HCT116 (cell line): Measurements from ENCODE around the gene DBF4. TPM values are rescaled to one million over a fixed set of nuclear protein-coding genes. Genes with fewer than 3 reads are reported as not detected.

Experiments
- ATAC-seq: fragments of 200-7000 bp; cut with Tn5 transposase; 2 replicates; pipeline ENCODE4 v1.9.1; 2020; ENCODE audit warnings: mild to moderate bottlenecking, moderate library complexity
- Bru-seq: library from RNA; stranded (reverse); fragments of 400-500 nt; gene quantifications from one replicate; lab custom pipeline; 2021; lab: Mats Ljungman, UMichigan
- BruChase-seq, 2 experiments: library from RNA; stranded (reverse); fragments of 400-500 nt; gene quantifications; one replicate each; lab custom pipeline; 2021; lab: Mats Ljungman, UMichigan
- BruUV-seq: library from RNA; stranded (reverse); fragments of 400-500 nt; replicated peaks from 2 replicates; lab custom pipeline; 2021; lab: Mats Ljungman, UMichigan
- CTCF ChIA-PET: fragments of 300-600 bp; sonication (Branson Sonifier 250); formaldehyde crosslinking; loops from one replicate; lab custom pipeline; 2021; ENCODE audit warnings: antibody characterized with exemption; lab: Charles Lee
- POLR2A ChIA-PET: fragments of 300-600, 350-600 bp; sonication (Branson Sonifier 250); formaldehyde crosslinking; loops from one replicate; lab custom pipeline; 2021; ENCODE audit warnings: antibody characterized with exemption; lab: Charles Lee
- RAD21 ChIA-PET, 2 experiments: fragments of 300-600 bp; sonication (Branson Sonifier 250); formaldehyde crosslinking; loops; one replicate each; lab custom pipeline; 2023; ENCODE audit warnings: low total read pairs in 2 of 2; ENCODE audit not compliant: uncharacterized antibody in 2 of 2, unreplicated experiment in 2 of 2, low non-redundant PET in 1 of 2; lab: Charles Lee
- DNase-seq: peaks from one replicate; pipeline ENCODE4 v3.0.0-alpha.2; 2010; ENCODE audit warnings: low read depth, low spot score
- H2AFZ ChIP-seq: fragments of 200-600 bp; shearing (Covaris generic), sonication (generic); 2 replicates; pipeline ENCODE4 v1.6.1; 2017; ENCODE audit warnings: low read depth, mixed run types, mixed read lengths, antibody characterized with exemption, low read length; ENCODE audit not compliant: poor library complexity, severe bottlenecking
- H3K27ac ChIP-seq: 2 replicates; pipeline ENCODE4 v1.5.1; 2012; ENCODE audit warnings: low read depth, low read length
- H3K27me3 ChIP-seq: fragments of 200-600 bp; sonication (generic); 2 replicates; pipeline ENCODE4 v1.6.1; 2016; ENCODE audit warnings: mixed run types, low read length, mixed read lengths; ENCODE audit not compliant: insufficient read depth
- H3K36me3 ChIP-seq, 2 experiments: fragments of 200-500 bp in 1 of 2; fragments of 200-600 bp in 1 of 2; sonication (Bioruptor generic) in 1 of 2; sonication (generic) in 1 of 2; 2 replicates each; pipeline versions ENCODE4 v1.5.1 to v1.6.1; 2014 to 2016; ENCODE audit warnings: low read length in 2 of 2, inconsistent platforms in 1 of 2, mixed read lengths in 1 of 2, mixed run types in 1 of 2; ENCODE audit not compliant: insufficient read depth in 2 of 2, control insufficient read depth in 1 of 2
- H3K4me1 ChIP-seq, 2 experiments: fragments of 200-600 bp in 1 of 2; sonication (generic) in 1 of 2; 2 replicates each; pipeline versions ENCODE4 v1.5.1 to v1.6.1; 2012 to 2017; ENCODE audit warnings: low read length in 2 of 2, inconsistent platforms in 1 of 2, mild to moderate bottlenecking in 1 of 2, mixed read lengths in 1 of 2, mixed run types in 1 of 2, moderate library complexity in 1 of 2; ENCODE audit not compliant: insufficient read depth in 2 of 2, control insufficient read depth in 1 of 2
- H3K4me2 ChIP-seq: fragments of 200-600 bp; sonication (generic); 2 replicates; pipeline ENCODE4 v1.6.1; 2017; ENCODE audit warnings: mixed run types, low read length, mixed read lengths
- H3K4me3 ChIP-seq, 2 experiments: fragments of 200-600 bp in 1 of 2; sonication (generic) in 1 of 2; replicated peaks in 1 of 2; 2 replicates each; pipeline ENCODE4 v1.5.1; 2011 to 2016; ENCODE audit warnings: low read length in 2 of 2, control low read depth in 1 of 2, low read depth in 1 of 2, mild to moderate bottlenecking in 1 of 2, mixed read lengths in 1 of 2, mixed run types in 1 of 2
- H3K79me2 ChIP-seq: fragments of 200-600 bp; sonication (generic); 2 replicates; pipeline ENCODE4 v1.6.1; 2017; ENCODE audit warnings: mild to moderate bottlenecking, mixed run types, low read length, moderate library complexity, mixed read lengths; ENCODE audit not compliant: insufficient read depth
- H3K9ac ChIP-seq: fragments of 200-600 bp; sonication (generic); 2 replicates; pipeline ENCODE4 v1.6.1; 2016; ENCODE audit warnings: low read length, mixed read lengths
- H3K9me2 ChIP-seq: fragments of 200-600 bp; sonication (generic), shearing (Covaris generic); 2 replicates; pipeline ENCODE4 v1.6.1; 2017; ENCODE audit warnings: mixed run types, mild to moderate bottlenecking, moderate library complexity; ENCODE audit not compliant: insufficient read depth
- H3K9me3 ChIP-seq, 2 experiments: fragments of 200-500 bp in 1 of 2; fragments of 200-600 bp in 1 of 2; sonication (Bioruptor generic) in 1 of 2; sonication (generic) in 1 of 2; 2 replicates each; pipeline ENCODE4 v1.6.1; 2014 to 2017; ENCODE audit warnings: low read length in 2 of 2, mixed read lengths in 2 of 2, inconsistent platforms in 1 of 2, low read depth in 1 of 2, mild to moderate bottlenecking in 1 of 2, mixed run types in 1 of 2, moderate library complexity in 1 of 2; ENCODE audit not compliant: control insufficient read depth in 1 of 2, insufficient read depth in 1 of 2
- H4K20me1 ChIP-seq: fragments of 200-600 bp; sonication (generic), shearing (Covaris generic); 2 replicates; pipeline ENCODE4 v1.6.1; 2017; ENCODE audit warnings: mixed run types, mild to moderate bottlenecking, moderate library complexity; ENCODE audit not compliant: insufficient read depth
- CBX3 ChIP-seq: IDR thresholded peaks from 2 replicates; pipeline ENCODE4 v1.6.1; 2012; ENCODE audit warnings: low read depth
- CEBPB ChIP-seq: IDR thresholded peaks from 2 replicates; pipeline ENCODE4 v1.6.1; 2012; ENCODE audit warnings: low read depth
- ELF1 ChIP-seq: IDR thresholded peaks from 2 replicates; pipeline ENCODE4 v1.6.1; 2012; ENCODE audit warnings: low read depth, borderline replicate concordance
- EZH2phosphoT487 ChIP-seq: fragments of 200-600 bp; IDR thresholded peaks from 2 replicates; pipeline ENCODE4 v1.6.1; 2018; ENCODE audit warnings: antibody characterized with exemption, borderline replicate concordance
- FOSL1 ChIP-seq: IDR thresholded peaks from 2 replicates; pipeline ENCODE4 v1.6.1; 2012; ENCODE audit warnings: low read depth
- JUND ChIP-seq: IDR thresholded peaks from 2 replicates; pipeline ENCODE4 v1.6.1; 2012
- POLR2A ChIP-seq: IDR thresholded peaks from 2 replicates; pipeline ENCODE4 v1.7.0; 2011; ENCODE audit warnings: borderline replicate concordance; ENCODE audit not compliant: insufficient read depth, insufficient read length; ENCODE audit errors: extremely low read depth
- RAD21 ChIP-seq: IDR thresholded peaks from 2 replicates; pipeline ENCODE4 v1.6.1; 2012; ENCODE audit warnings: low read depth, mild to moderate bottlenecking
- SIN3A ChIP-seq: IDR thresholded peaks from 2 replicates; pipeline ENCODE4 v1.6.1; 2012; ENCODE audit warnings: low read depth
- TCF7L2 ChIP-seq: IDR thresholded peaks from 2 replicates; pipeline ENCODE4 v1.7.0; 2011; ENCODE audit warnings: borderline replicate concordance, inconsistent platforms; ENCODE audit not compliant: insufficient read depth, insufficient read length; ENCODE audit errors: extremely low read depth
- YY1 ChIP-seq: IDR thresholded peaks from 2 replicates; pipeline ENCODE4 v1.6.1; 2011; ENCODE audit warnings: low read length, low read depth, moderate library complexity, mild to moderate bottlenecking; ENCODE audit not compliant: insufficient replicate concordance; ENCODE audit errors: extremely low read depth
- ZNF274 ChIP-seq: fragments of 200-500 bp; sonication (Bioruptor generic); IDR thresholded peaks from 2 replicates; pipeline ENCODE4 v1.6.1; 2014; ENCODE audit warnings: mild to moderate bottlenecking, low read depth, low read length, inconsistent platforms
- intact Hi-C: fragments of 100-400 bp; cut with micrococcal nuclease; formaldehyde crosslinking; loops from 2 replicates; pipeline ENCODE4 v1.10.0; 2022
- long read RNA-seq: library from polyadenylated mRNA; unstranded; transcript quantifications from one replicate; pipeline ENCODE4 v2.0.0, GENCODE V29; 2021; ENCODE audit not compliant: unreplicated experiment
- polyA plus RNA-seq: library from polyadenylated mRNA; unstranded; fragments of >200 nt; gene quantifications from 2 replicates; pipeline ENCODE4 v1.2.1, GENCODE V29; 2012; ENCODE audit warnings: missing spikeins
- total RNA-seq: library from RNA; stranded (reverse); gene quantifications from one replicate; pipeline ENCODE4 v1.2.1, GENCODE V29; 2021; ENCODE audit not compliant: unreplicated experiment
- TF ChIP-seq, protein P1 (sequence below): IDR thresholded peaks from 2 replicates; pipeline ENCODE4 v1.6.1; 2012
- TF ChIP-seq, protein P2 (sequence below), 3 experiments: fragments of 200-600 bp in 1 of 3; sonication (generic) in 1 of 3; IDR thresholded peaks in 2 of 3; conservative IDR thresholded peaks in 1 of 3; 2 replicates each; pipeline ENCODE4 v1.5.1; 2012 to 2017; ENCODE audit warnings: low read depth in 2 of 3, low read length in 2 of 3, antibody characterized with exemption in 1 of 3, borderline replicate concordance in 1 of 3, control low read depth in 1 of 3, mild to moderate bottlenecking in 1 of 3, mixed read lengths in 1 of 3, mixed run types in 1 of 3, moderate library complexity in 1 of 3; ENCODE audit not compliant: insufficient read depth in 1 of 3
- TF ChIP-seq, protein P3 (sequence below): IDR thresholded peaks from 2 replicates; pipeline ENCODE4 v1.6.1; 2012; ENCODE audit warnings: low read depth
- TF ChIP-seq, protein P4 (sequence below): IDR thresholded peaks from 2 replicates; pipeline ENCODE4 v1.6.1; 2012

DBF4 gene, protein sequence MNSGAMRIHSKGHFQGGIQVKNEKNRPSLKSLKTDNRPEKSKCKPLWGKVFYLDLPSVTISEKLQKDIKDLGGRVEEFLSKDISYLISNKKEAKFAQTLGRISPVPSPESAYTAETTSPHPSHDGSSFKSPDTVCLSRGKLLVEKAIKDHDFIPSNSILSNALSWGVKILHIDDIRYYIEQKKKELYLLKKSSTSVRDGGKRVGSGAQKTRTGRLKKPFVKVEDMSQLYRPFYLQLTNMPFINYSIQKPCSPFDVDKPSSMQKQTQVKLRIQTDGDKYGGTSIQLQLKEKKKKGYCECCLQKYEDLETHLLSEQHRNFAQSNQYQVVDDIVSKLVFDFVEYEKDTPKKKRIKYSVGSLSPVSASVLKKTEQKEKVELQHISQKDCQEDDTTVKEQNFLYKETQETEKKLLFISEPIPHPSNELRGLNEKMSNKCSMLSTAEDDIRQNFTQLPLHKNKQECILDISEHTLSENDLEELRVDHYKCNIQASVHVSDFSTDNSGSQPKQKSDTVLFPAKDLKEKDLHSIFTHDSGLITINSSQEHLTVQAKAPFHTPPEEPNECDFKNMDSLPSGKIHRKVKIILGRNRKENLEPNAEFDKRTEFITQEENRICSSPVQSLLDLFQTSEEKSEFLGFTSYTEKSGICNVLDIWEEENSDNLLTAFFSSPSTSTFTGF
- 62.2 TPM for total RNA-seq
- polyA plus RNA-seq: 11.4 and 17.8 TPM in 2 replicates
- percentile 92 among the genes with signal in this experiment for Bru-seq, nascent RNA
- percentile 73 among the genes with signal in this experiment for BruChase-seq, experiment 1, labeled RNA remaining after a 6-hour chase
- BruChase-seq, experiment 2, labeled RNA remaining after a 2-hour chase: percentile 90 among the genes with signal in this experiment
- long read RNA-seq, transcript DBF4-201 (12 exons, 3,907 nt): major isoform, 35 of 79 reads
- long read RNA-seq, partial matches to known transcripts: 13 of 79 reads
- long read RNA-seq, other reads (novel, unspliced or antisense): 29 of 79 reads

DNA sequence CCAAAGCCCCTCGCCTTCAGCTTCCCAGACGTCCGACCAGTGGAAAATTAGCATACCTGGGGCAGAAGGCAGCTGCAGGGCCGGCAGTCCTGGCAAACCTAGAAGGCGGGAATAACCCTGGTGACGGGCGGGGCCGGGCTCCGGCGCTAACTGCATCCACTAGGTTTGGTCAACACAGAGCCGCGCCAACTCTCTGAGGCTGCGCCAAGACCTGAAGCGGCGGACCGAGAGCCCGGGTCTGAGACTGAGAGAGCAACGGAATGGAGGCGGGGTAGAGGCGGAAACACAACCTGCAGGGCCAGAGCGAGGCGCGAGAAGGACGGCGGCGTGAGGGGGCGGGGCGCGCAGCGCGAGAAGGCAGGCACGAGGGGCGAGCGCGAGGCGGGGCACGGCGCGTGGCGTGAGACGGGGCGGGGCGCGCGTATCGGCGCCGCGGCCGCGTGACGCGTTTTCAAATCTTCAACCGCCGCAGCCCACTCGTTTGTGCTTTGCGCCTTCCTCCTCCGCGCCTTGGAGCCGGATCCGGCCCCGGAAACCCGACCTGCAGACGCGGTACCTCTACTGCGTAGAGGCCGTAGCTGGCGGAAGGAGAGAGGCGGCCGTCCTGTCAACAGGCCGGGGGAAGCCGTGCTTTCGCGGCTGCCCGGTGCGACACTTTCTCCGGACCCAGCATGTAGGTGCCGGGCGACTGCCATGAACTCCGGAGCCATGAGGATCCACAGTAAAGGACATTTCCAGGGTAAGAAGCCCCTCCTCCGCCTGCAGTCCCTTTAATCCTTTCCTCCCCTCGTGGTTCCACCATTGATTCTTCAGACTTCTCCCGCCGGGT lies at the start of gene DBF4, which contains the start of gene SLC25A40:
TSS of gene DBF4 (plus strand) at position 454 of the 829 bp plus-strand sequence. CDS start at position 694, 240 bp downstream.
TSS of gene SLC25A40 (minus strand) at position 321 of the 829 bp plus-strand sequence. CDS start 17,633 bp downstream, outside the sequence.
- ChIA-PET RAD21 (no interaction called here), CTCF (no interaction called here), POLR2A (no interaction called here)
- Histone ChIP-seq H3K9me3 (no peaks in the 10 kb centered on the region), H3K36me3 (peaks cover 2 to 23% of the 10 kb centered on the region in 2 experiments; a peak in 3 of 4 replicates), H3K9me2 (no peaks in the 10 kb centered on the region), H3K9ac (peak within 1 kb of the TSS; percentile 88), H3K79me2 (peaks cover 93% of the 10 kb centered on the region), H3K4me1 (peaks cover 3 to 18% of the 10 kb centered on the region in 2 experiments; a peak in 3 of 4 replicates), H4K20me1 (no peaks in the 10 kb centered on the region), H3K4me3 (peak within 1 kb of the TSS; percentile 75 to 80), H3K4me2 (peak within 1 kb of the TSS; percentile 85), H3K27me3 (no peaks in the 10 kb centered on the region), H2AFZ (peak within 1 kb of the TSS; percentile 11), H3K27ac (peak within 1 kb of the TSS; percentile 96)
- intact Hi-C loops: no loop called here
- ATAC-seq (peak; percentile 94), DNase-seq (peak; percentile 88)
- no TSS peak for BruUV-seq
- no peak for TF ChIP-seq JUND
- no peak for TF ChIP-seq TCF7L2
- TF ChIP-seq, protein P1, sequence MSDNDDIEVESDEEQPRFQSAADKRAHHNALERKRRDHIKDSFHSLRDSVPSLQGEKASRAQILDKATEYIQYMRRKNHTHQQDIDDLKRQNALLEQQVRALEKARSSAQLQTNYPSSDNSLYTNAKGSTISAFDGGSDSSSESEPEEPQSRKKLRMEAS: peak; percentile 97
- TF ChIP-seq, protein P2, sequence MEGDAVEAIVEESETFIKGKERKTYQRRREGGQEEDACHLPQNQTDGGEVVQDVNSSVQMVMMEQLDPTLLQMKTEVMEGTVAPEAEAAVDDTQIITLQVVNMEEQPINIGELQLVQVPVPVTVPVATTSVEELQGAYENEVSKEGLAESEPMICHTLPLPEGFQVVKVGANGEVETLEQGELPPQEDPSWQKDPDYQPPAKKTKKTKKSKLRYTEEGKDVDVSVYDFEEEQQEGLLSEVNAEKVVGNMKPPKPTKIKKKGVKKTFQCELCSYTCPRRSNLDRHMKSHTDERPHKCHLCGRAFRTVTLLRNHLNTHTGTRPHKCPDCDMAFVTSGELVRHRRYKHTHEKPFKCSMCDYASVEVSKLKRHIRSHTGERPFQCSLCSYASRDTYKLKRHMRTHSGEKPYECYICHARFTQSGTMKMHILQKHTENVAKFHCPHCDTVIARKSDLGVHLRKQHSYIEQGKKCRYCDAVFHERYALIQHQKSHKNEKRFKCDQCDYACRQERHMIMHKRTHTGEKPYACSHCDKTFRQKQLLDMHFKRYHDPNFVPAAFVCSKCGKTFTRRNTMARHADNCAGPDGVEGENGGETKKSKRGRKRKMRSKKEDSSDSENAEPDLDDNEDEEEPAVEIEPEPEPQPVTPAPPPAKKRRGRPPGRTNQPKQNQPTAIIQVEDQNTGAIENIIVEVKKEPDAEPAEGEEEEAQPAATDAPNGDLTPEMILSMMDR (IDR thresholded peaks at IDR 0.05 in 2 of 3, conservative IDR thresholded peaks at IDR 0.05 in 1 of 3; ENCODE audit: borderline replicate concordance in 1 of 3, insufficient read depth in 1 of 3, low read depth in 2 of 3, low read length in 2 of 3): no peak
- no peak for TF ChIP-seq RAD21
- TF ChIP-seq FOSL1: no peak
- TF ChIP-seq, protein P3, sequence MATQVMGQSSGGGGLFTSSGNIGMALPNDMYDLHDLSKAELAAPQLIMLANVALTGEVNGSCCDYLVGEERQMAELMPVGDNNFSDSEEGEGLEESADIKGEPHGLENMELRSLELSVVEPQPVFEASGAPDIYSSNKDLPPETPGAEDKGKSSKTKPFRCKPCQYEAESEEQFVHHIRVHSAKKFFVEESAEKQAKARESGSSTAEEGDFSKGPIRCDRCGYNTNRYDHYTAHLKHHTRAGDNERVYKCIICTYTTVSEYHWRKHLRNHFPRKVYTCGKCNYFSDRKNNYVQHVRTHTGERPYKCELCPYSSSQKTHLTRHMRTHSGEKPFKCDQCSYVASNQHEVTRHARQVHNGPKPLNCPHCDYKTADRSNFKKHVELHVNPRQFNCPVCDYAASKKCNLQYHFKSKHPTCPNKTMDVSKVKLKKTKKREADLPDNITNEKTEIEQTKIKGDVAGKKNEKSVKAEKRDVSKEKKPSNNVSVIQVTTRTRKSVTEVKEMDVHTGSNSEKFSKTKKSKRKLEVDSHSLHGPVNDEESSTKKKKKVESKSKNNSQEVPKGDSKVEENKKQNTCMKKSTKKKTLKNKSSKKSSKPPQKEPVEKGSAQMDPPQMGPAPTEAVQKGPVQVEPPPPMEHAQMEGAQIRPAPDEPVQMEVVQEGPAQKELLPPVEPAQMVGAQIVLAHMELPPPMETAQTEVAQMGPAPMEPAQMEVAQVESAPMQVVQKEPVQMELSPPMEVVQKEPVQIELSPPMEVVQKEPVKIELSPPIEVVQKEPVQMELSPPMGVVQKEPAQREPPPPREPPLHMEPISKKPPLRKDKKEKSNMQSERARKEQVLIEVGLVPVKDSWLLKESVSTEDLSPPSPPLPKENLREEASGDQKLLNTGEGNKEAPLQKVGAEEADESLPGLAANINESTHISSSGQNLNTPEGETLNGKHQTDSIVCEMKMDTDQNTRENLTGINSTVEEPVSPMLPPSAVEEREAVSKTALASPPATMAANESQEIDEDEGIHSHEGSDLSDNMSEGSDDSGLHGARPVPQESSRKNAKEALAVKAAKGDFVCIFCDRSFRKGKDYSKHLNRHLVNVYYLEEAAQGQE: no peak
- TF ChIP-seq SIN3A: no peak; the same call in 1 of the 2 replicates
- TF ChIP-seq ZNF274: no peak
- no peak for TF ChIP-seq ELF1
- TF ChIP-seq, protein P4, sequence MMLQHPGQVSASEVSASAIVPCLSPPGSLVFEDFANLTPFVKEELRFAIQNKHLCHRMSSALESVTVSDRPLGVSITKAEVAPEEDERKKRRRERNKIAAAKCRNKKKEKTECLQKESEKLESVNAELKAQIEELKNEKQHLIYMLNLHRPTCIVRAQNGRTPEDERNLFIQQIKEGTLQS: no peak
- TF ChIP-seq CBX3: peak; percentile 82
- TF ChIP-seq EZH2phosphoT487: no peak
- peak; percentile 73 for TF ChIP-seq POLR2A
- peak; percentile 21 for TF ChIP-seq YY1
- no peak for TF ChIP-seq CEBPB
